HG03354 (cell line): ENCODE data around the gene LMBRD2.

ENCODE experiments used
- ATAC-seq: cut with Tn5 transposase; IDR thresholded peaks from one replicate; pipeline ENCODE4 v1.9.1; 2021; ENCODE audit warnings: mild to moderate bottlenecking; ENCODE audit not compliant: unreplicated experiment, poor library complexity, severe bottlenecking

LMBRD2 gene

DNA sequence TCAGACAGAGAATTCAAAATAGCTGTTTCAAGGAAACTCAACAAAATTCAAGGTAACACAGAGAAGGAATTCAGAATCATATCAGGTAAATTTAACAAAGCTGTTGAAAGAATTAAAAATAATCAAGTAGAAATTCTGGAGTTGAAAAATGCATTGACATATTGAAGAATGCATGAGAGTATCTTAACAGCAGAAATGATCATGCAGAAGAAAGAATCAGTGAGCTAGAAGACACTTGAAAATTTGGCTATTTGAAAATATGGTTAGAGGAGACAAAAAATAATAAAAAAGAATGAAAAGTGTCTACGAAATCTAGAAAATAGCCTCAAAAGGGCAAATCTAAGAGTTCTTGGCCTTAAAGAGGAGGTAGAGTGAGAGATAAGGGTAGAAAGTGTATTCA, 22.9 kb downstream of the LMBRD2 start:
- ATAC-seq = no peak

DNA sequence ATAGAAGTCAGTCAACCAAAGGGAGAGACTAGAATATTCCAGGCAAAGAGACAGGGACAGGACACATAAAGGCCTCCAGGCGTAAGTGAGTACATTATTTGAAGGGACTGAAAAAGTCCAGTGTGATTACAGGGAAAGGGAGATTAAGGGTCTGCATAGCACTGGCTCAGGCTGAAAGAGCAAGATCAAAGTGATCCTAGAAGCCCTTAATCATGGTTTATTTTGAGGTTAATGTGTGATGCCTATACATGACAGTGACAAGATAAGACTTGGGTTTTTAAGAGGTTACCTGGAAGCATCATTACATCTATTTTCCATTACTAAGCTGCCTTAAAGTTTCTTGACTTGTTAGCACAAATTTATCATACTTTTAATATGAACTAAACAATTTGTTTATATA, 25.8 kb downstream of the LMBRD2 start:
- ATAC-seq = no peak

DNA sequence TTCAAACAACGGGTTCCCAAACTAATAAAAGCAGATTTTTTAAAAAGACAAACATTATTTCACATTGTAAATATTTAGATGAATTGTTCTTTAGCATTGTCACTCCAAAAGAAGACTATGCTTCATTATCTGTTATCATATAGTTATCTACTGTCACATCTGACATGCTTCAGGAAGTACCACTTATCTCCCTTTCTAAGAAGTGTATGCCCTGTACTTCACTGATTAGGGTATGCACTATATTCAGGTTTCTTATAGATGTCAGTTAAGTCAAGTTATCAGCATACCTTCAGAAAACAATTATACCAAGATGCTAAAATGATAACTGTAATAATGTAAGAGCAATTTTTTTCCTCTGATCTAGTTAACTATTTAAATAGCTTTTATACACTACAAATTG, 40.4 kb downstream of the LMBRD2 start:
- ATAC-seq = no peak

DNA sequence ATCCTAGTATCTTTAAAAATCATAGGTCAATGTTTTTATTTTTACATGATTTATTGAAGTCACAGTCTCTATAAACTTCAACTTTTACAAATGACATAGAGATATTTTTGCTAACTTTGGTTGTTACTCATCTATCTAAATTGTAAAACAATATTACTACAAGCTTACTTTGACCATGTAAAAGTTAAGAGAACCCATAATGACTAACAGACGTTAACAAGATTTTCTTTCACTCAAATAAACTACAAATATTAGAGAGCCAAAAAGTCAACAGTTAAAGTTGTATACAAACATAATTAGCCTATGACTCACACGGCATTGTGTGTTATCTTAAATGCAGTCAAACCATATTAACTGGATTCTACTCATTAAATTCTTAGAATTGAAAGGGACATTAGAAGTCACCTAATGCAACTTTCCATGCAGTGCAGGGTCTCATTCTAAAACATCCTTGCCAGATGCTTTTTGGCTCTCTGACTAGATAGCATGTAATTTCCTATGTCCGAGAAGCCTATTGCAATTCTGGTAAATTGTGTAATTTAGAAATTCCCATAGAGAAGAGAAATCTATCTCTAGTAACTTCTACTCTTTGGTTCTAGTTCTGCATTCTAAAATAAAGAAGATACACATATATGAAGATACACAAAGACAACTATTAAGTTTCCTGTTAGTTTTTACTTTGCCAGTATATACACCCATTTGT, 42.8 kb downstream of the LMBRD2 start:
- ATAC-seq = no peak

DNA sequence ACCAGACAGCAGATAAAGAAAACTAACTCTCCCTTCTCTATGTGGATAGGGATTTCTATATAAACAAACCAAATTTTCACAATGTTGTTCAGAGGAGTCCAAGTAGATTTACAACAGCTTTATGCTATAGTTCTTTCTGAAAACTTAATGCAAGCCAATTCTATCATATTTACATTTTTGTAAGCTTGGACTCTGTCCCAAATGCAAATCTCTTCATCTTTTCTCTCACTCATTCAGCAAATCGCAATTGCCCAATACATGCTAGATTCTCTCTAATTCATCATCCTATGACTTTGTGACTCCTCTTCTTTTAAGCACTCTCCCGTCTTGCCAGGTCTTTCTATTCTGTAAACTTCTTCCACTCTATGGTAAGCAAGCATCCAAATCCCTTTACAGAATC, 45.9 kb downstream of the LMBRD2 start:
- ATAC-seq = no peak

DNA sequence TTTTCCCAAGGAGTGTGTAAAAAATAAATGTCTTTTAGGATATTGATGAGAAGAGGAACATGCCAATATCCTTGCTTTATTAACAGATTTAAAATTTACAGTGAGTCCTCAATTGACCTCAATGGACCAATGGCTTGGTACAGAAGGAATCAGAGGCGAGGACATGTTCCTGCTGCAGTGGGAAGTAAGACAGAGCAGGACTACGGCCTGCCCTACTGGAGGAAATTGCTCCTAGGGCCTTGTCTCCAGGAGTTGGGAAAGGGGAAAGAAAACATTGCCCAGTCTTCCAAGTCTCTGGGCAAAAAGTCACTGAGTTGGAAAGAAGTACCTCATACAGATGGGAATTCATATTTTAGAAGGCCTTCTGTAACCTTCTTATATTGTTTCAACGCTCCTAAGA, 51.9 kb downstream of the LMBRD2 start:
- no peak for ATAC-seq

DNA sequence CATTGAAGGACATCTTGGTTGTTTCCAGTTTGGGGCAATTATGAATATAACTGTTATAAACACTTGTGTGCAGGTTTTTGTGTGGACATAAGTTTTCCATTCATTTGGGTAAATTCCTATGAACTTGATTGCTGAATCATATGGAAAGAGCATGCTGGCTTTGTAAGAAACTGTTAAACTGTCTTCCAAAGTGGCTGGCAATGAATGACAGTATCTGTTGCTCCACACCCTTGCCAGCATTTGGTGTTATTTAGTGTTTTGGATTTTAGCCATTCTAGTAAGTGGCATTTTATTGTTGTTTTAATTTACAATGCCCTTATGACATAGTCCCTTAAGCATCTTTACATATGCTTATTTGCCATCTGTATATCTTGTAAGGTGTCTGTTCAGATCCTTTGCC, 55.2 kb downstream of the LMBRD2 start:
- no peak for ATAC-seq

DNA sequence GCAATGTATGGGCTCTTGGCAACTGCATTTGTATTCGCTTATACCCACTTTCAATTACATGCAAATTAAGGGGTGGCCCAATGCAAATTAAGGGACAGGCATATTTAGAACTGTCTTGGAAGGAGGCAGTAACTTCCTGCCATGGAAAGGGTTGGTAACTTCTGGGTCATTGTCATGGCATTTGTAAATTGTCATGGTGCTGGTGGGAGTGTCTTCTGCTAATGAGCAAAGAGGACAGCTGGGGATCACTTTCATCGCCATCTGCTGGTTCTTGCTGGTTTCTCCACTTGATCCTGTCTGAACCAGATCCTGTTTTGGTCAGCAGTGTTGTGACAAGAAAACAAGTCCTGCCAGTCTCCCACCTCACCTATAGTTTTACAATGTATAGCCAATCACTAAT, 61.7 kb downstream of the LMBRD2 start:
- peak; percentile 91 for ATAC-seq

DNA sequence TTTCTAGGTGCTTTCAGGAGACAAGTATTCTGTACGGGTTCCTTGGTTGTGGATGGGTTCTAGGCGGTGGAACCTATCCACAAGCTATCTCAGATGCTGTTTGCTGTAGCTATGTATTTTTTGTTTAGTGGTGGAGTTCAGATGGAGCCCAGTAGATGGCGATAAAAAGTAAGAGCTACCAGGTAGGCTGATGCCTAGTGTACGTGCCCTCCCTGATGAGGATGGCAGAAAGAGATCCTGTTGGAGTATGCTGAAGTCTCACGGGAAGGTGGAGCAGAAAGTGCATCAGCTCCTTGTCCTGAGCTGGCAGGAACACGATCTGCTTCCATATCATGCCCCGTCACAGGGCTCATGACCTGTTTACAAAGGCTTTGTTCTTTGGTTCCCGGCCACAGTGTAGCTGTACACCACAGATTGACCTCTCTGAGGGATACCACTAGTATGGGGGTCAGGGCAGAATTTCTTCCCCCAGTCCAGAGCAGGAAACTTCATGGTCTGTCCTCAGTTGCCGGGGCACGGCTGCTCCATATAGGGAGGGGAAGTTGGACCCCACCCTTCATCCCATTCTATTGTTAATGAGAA, 72.4 kb downstream of the LMBRD2 start:
- ATAC-seq = peak; percentile 97

DNA sequence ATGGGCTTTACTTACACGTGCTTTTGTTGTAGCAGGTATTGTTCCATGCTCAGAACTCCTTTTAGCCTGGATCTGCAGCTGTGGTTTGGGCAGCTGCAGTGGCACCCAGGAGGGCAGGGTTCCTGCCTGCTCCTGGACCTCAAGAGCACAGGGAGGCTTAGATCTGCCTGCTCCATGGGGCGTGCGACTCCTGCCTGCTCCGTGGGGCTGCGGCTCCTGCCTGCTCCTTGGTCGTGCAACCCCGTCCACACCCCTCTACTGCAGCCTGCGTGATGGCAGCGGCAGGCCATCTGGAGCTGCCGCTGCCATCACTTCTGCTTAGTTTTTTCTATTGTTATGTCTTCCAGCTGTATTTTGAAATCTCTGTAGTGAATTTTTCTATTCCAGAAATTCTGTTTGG, 73.3 kb downstream of the LMBRD2 start:
- ATAC-seq = no peak

DNA sequence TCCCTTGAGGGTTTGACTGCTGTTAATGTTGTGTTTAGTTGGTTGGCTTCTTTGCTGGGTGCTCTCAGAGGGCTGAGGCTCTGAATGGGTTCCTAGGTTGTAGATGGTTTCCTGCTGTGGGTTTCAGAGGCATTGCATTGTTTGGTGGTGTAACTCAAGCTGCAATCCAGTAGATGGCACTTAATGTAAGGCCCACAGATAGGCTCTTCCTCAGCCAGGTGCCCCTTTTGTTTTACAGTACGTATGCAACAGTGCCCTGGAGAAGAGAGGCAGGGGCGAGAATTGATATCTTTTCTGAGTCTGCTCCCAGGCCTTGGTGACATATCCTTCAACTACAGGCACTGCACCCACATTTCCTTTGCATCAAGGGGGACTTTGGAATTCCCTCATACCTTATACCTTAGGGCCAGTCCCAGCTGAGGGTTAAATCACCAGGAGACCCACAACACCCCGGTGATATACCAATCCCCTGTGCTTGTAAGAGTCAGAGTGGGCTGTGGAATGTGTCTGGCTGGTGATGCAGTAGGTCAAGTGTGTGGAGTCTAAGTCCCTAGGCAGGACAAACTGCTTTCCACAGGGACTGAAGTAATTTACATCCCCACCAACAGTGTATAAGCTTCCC, 78.0 kb downstream of the LMBRD2 start:
- peak; percentile 82 for ATAC-seq

DNA sequence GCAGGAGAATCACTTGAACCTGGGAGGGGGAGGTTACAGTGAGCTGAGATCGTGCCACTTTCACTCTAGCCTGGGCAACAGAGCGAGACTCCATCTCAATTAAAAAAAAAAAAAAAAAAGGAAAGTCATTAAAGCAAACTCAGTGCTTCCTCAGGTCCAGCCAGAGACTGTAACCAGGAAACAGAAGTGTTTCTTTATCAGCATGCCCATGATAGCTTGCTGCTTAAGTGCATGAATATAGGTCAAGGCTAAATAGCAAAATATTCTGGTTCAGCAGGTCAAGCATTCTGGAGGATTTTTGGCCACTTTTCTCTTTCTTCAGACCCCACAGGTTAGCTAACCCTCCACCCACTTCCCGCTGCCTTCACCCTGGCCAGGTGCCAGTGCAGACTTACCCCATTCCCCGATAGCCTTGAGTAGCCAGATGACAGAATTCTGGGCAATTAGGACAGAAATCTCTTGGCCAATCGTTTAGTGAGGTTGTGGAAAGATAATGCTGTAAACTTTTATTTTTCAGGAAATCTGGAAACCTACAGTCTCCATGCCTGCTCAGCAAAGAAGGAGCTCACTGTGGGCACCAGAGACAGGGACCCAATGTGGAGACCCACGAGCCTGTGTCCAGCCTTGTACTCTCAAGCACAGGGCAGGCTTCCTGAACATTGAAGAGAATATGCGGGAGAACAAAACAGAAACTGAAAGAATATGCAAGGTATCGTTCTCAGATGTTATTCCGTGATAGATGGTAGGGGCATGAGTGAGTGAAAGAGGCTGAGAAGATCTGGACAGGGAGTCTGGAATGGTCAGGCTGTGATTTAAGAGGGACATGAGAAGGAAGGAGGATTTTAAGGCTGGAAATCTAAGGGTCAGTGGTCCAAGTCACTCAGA, 80.8 kb downstream of the LMBRD2 start:
- peak; percentile 61 for ATAC-seq

DNA sequence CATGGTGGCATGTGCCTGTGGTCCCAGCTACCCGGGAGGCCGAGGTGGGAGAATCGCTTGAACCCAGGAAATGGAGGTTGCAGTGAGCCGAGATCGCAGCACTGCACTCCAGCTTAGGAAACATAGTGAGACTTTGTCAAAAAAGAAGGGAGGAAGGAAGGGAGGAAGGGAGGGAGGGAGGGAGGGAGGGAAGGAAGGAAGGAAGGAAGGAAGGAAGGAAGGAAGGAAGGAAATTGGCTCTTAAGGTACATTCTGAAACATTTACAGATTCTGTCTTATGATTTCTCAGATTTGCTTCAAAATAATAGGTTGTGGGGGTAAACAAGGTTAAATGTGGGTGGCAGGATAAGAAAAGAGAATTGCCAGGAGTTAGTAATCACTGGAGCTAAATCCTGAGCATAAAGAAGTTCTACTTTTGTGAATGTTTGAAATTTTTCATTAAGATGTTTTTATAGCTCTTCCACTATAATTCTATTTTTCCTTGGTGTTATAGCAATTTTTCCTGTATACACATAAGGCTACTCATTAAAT, 82.9 kb downstream of the LMBRD2 start:
- ATAC-seq = no peak

DNA sequence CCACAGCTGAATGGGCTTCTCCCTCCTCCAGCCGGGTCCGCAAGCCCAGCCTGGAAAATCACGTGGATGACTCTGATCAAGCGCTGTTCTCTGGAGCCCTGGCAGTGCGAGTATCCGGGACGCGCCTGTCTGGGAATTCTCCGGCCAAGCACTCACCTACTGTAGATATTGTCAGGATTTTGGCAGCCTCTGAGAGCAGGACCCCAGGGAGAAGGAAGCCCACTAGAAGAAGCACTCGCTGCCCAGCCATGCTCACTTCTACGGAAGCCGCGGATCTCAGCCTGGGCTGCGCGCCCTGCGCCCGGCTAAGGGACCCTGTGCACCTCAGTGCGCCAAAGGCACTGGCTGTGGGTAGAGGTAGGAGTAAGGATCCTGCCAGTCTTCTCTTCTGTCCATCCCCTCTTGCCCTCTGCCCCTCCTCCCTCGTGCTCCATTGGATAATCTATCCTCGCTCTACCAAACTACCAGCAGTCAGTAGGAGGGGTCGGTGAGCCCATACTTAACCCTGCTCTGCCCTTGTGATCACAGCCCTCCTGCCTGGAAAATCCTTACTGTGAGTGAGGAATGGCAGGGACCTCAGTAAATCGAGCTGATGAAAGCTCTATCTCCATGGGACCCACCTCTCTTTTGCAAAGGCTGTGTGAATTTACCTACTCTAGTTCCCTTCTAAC, 85.0 kb downstream of the LMBRD2 start, which contains the start of gene UGT3A2:
TSS of gene UGT3A2 (minus strand) at position 343 of the 671 bp plus-strand sequence. CDS start at position 250, 93 bp downstream.
- no peak for ATAC-seq

DNA sequence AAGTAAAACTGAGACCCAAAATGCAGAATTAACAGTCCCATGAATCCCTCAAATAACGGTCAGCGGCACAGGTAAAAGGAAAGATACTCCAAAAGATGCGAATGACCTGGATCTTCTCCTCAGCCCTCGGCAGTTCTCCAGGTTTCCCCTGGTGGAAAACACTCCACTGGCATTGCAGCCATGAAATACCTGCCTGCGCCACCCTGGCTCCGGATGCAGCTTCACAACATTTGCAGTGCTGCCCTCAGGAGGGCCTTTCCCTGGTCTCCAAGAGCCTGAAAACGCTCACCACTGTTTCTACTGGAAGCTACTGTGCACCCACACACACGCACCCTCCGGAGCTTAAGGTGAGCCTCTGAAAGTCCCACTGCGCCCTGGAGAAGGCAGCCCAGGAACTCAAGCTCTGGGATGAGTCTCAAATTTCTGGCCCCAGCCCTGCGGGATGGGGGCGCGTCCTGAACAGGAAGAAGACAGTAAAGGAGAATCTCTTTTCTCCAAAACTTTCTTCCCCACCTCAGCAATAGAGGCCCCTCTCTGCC, 85.6 kb downstream of the LMBRD2 start:
- no peak for ATAC-seq

DNA sequence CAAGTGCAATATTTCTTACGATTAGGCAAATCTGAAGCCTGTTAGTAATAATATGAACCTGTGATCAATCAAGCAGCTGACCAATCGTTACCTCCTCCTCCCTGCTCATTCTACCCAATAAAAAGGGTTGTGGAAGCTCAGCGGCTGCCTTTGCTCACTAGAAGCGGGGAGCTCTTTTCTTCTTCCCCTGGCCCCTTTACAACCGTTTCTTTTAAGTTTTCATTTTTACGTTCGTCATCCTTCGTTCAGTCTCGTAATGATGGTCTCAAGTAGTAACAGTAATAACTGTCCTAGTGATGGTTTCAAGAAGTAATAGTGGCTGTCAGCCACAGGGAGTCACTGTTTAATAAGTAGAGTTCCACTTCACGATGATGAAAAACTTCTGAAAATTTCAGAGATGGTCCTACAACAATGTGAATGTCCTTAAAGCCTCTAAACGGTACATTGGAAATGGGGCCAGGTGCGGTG, 91.2 kb downstream of the LMBRD2 start:
- no peak for ATAC-seq

DNA sequence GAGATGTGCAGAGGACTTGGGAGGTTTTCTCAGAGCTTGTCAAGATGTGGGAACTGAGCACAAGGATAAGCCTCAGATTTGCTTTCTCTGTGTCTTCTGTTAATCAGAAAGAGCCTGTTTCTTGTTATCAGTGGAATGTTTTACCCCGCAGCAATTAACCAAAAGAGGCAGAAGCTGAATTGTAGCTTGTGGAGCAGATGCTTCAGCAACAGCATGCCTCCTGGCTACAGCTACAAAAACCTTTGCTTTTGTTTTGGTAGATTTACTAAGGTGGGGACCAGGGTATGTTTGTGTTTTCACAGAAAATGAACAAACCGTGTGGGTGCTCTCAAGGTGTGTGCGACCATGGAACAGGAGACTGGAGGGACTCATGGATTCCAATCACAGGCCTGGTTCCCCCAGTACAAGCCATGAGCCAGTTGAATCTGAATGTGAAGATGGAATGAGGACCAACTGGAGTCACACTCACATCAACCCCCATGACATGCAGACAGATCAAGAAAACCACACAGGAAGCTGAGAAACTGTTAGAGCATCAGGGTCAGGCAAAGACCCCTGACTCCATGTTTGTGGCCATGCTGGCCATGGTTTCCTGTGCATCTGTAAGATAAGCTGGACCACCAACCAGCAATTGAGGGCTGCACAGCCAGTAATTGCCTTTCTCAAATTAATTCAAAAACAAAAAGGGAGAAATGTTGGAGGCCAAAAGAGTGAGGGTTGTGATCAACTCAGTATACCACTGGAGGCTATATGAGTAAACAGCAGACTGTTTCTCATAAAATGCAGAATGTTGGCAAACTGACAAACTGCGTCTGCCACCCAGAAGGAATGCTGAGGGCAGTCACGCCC, 91.9 kb downstream of the LMBRD2 start:
- ATAC-seq = no peak

DNA sequence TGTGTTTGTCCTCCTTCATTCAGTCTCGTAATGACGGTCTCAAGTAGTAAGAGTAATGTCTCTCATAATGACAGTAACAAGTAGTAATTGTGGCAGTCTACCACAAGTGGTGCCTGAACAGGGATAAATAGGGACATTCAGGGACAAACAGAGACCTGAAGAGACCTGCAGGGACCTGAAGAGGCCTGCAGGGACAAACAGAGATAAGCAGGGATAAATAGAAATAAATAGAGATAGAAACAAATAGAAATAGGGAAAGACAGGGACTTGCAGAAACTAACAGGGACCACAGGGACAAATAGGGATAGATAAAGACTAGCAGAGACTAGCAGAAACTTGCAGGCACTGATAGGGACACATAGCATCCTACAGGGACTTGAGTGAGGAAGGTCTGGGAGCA, 92.9 kb downstream of the LMBRD2 start:
- no peak for ATAC-seq
